ENCODE results near the gene PIK3AP1. TPM values are rescaled to one million over a fixed set of nuclear protein-coding genes. Genes with fewer than 3 reads are reported as not detected.

The PIK3AP1 gene
- total and polyA plus RNA-seq, 10 of the 15 experiments (the other 5 are each of a cell fraction or from before 2014, with no cell fraction given) = 26.2 to 306 (median 119) TPM

DNA sequence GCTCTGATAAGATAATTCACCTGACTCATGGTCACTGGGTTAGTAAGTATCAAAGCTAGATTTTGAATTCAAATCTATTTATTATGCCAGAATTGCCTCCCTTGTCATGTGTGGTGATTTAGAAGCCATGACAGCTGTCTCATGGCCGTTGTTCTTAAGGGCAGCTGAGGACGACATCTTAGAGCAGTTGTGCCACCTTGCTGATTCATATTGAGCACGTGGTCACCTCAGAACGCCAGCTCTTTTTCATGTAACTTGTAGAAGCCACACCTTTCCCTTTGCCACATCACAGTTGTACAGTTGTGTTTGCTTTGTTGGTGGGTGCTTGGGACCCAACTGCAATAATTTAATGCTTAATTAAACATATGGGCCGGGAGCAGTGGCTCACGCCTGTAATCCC is 4.3 kb upstream of the PIK3AP1 start:
- RAD21 ChIA-PET (ENCODE audit: unreplicated experiment) = no interaction called here
- Histone ChIP-seq H3K4me3 (no peak overlapping the region), H3K9me3 (replicated peaks; ENCODE audit: control insufficient read depth, insufficient read depth, low read length) (no peaks in the 10 kb centered on the region), H3K27me3 (replicated peaks in 1 of 2; ENCODE audit: control insufficient read depth in 2 of 2, insufficient read depth in 2 of 2, low read length in 1 of 2) (no peaks in the 10 kb centered on the region), H3K9ac (ENCODE audit: control insufficient read depth, insufficient read depth, low read length) (no peak overlapping the region), H3K79me2 (ENCODE audit: control insufficient read depth, insufficient read depth, low read length) (peaks cover 6% of the 10 kb centered on the region), H2AFZ (ENCODE audit: control insufficient read depth, low read depth, low read length) (no peak overlapping the region), H3K4me2 (ENCODE audit: control insufficient read depth, insufficient read depth) (no peak overlapping the region), H3K4me1 (ENCODE audit: control insufficient read depth, insufficient read depth, low read length) (peaks cover 19% of the 10 kb centered on the region), H3K27ac (ENCODE audit: control insufficient read depth, insufficient read depth) (no peak overlapping the region), H4K20me1 (ENCODE audit: control insufficient read depth, insufficient read depth) (no peaks in the 10 kb centered on the region), H3K36me3 (ENCODE audit: control insufficient read depth in 2 of 2, insufficient read depth in 2 of 2, low read length in 1 of 2) (no peaks in the 10 kb centered on the region)
- no peak for ATAC-seq
- in situ Hi-C loops (cut with MboI) = no loop called here
- intact Hi-C loops (cut with micrococcal nuclease; ENCODE audit: unreplicated experiment) = no loop called here
- DNase-seq (ENCODE audit: low read depth, low spot score) = no peak
- WGBS (ENCODE audit: insufficient coverage, insufficient replicate concordance, low lambda C conversion rate, missing lambda C conversion rate) = 47% methylated on average over 6 of the region's 6 CpGs
- CTCF ChIA-PET = interaction anchor here (1.0 kb wide), 1 partner anchor 84 kb away, joined by 4 read pairs; no protein-coding TSS in a partner anchor
- SMC1A ChIA-PET (ENCODE audit: uncharacterized antibody, unreplicated experiment) = interaction anchor here (0.6 to 2.2 kb wide), 5 partner anchors 13 to 86 kb away, joined by 3 to 13 read pairs (median 3); no protein-coding TSS in a partner anchor
- no TSS peak for BruUV-seq (replicated peaks)
- FAIRE-seq = no peak
- POLR2A ChIA-PET = interaction anchor here (1.6 kb wide), 1 partner anchor 14 kb away, joined by 5 read pairs; no protein-coding TSS in a partner anchor
- TF ChIP-seq WRNIP1 (IDR thresholded peaks at IDR 0.05; ENCODE audit: borderline replicate concordance, low read depth, low read length) (no peak), MXI1 (IDR thresholded peaks at IDR 0.05; ENCODE audit: low read depth, low read length) (no peak), RELA (IDR thresholded peaks at IDR 0.05; ENCODE audit: borderline replicate concordance, partially characterized antibody) (no peak), NFYB (IDR thresholded peaks at IDR 0.05; ENCODE audit: insufficient read depth, low read depth, low read length) (no peak), ZZZ3 (IDR thresholded peaks at IDR 0.05; ENCODE audit: control insufficient read depth, insufficient read length, low read depth) (no peak), YBX1 (IDR thresholded peaks at IDR 0.05) (no peak), NFYA (IDR thresholded peaks at IDR 0.05; ENCODE audit: borderline replicate concordance, low read depth, low read length) (no peak), FOXM1 (IDR thresholded peaks at IDR 0.05; ENCODE audit: low read depth, low read length) (no peak), SMAD5 (IDR thresholded peaks at IDR 0.05; ENCODE audit: low read depth) (no peak), KLF5 (IDR thresholded peaks at IDR 0.05; ENCODE audit: partially characterized antibody) (no peak), TCF7 (IDR thresholded peaks at IDR 0.05; ENCODE audit: borderline replicate concordance) (no peak), MEF2A (IDR thresholded peaks at IDR 0.05; ENCODE audit: insufficient read depth, low read depth, low read length) (no peak), TCF3 (IDR thresholded peaks at IDR 0.05; ENCODE audit: borderline replicate concordance, insufficient read depth, low read depth, low read length) (no peak), FOS (IDR thresholded peaks at IDR 0.05; ENCODE audit: borderline replicate concordance, extremely low read depth, insufficient read length) (no peak)
- TF ChIP-seq, protein P1, sequence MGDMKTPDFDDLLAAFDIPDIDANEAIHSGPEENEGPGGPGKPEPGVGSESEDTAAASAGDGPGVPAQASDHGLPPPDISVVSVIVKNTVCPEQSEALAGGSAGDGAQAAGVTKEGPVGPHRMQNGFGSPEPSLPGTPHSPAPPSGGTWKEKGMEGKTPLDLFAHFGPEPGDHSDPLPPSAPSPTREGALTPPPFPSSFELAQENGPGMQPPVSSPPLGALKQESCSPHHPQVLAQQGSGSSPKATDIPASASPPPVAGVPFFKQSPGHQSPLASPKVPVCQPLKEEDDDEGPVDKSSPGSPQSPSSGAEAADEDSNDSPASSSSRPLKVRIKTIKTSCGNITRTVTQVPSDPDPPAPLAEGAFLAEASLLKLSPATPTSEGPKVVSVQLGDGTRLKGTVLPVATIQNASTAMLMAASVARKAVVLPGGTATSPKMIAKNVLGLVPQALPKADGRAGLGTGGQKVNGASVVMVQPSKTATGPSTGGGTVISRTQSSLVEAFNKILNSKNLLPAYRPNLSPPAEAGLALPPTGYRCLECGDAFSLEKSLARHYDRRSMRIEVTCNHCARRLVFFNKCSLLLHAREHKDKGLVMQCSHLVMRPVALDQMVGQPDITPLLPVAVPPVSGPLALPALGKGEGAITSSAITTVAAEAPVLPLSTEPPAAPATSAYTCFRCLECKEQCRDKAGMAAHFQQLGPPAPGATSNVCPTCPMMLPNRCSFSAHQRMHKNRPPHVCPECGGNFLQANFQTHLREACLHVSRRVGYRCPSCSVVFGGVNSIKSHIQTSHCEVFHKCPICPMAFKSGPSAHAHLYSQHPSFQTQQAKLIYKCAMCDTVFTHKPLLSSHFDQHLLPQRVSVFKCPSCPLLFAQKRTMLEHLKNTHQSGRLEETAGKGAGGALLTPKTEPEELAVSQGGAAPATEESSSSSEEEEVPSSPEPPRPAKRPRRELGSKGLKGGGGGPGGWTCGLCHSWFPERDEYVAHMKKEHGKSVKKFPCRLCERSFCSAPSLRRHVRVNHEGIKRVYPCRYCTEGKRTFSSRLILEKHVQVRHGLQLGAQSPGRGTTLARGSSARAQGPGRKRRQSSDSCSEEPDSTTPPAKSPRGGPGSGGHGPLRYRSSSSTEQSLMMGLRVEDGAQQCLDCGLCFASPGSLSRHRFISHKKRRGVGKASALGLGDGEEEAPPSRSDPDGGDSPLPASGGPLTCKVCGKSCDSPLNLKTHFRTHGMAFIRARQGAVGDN (IDR thresholded peaks at IDR 0.05) = no peak
- TF ChIP-seq, protein P2, sequence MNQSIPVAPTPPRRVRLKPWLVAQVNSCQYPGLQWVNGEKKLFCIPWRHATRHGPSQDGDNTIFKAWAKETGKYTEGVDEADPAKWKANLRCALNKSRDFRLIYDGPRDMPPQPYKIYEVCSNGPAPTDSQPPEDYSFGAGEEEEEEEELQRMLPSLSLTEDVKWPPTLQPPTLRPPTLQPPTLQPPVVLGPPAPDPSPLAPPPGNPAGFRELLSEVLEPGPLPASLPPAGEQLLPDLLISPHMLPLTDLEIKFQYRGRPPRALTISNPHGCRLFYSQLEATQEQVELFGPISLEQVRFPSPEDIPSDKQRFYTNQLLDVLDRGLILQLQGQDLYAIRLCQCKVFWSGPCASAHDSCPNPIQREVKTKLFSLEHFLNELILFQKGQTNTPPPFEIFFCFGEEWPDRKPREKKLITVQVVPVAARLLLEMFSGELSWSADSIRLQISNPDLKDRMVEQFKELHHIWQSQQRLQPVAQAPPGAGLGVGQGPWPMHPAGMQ (IDR thresholded peaks at IDR 0.05; ENCODE audit: borderline replicate concordance) = no peak
- TF ChIP-seq, protein P3, sequence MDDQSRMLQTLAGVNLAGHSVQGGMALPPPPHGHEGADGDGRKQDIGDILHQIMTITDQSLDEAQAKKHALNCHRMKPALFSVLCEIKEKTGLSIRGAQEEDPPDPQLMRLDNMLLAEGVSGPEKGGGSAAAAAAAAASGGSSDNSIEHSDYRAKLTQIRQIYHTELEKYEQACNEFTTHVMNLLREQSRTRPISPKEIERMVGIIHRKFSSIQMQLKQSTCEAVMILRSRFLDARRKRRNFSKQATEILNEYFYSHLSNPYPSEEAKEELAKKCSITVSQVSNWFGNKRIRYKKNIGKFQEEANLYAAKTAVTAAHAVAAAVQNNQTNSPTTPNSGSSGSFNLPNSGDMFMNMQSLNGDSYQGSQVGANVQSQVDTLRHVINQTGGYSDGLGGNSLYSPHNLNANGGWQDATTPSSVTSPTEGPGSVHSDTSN (IDR thresholded peaks at IDR 0.05; ENCODE audit: insufficient replicate concordance, low read depth, low read length) = no peak

All from GM12878 (cell line).